ENCODE results near the gene C2CD5. TPM values are rescaled to one million over a fixed set of nuclear protein-coding genes. Genes with fewer than 3 reads are reported as not detected.
A peak's percentile ranks its signal among the peaks of the same experiment; 100 is the strongest.

C2CD5 gene
- total and polyA plus RNA-seq, 2 of the 13 experiments (the other 11 are each of a cell fraction or from before 2014, with no cell fraction given), result 12.6 to 14.6 TPM

- TF ChIP-seq ZNF18 (CRISPR knock-in tag; IDR thresholded peaks at IDR 0.05; ENCODE audit: insufficient replicate concordance) (no peak), HNF4G (IDR thresholded peaks at IDR 0.05; ENCODE audit: borderline replicate concordance, low read depth, low read length) (no peak), HNF4G (CRISPR knock-in tag; IDR thresholded peaks at IDR 0.05; ENCODE audit: borderline replicate concordance, low read depth) (no peak), EP300 (IDR thresholded peaks at IDR 0.05; ENCODE audit: low read depth in 2 of 2, low read length in 2 of 2) (no peak), EP300 (CRISPR knock-in tag; IDR thresholded peaks at IDR 0.05; ENCODE audit: borderline replicate concordance) (no peak)
Observed at GRCh38 chr12:22535478-22535877, 8.9 kb downstream of the C2CD5 start (continued).

GRCh38 chr12:22535038-22535437 is 9.3 kb downstream of the C2CD5 start:
- intact Hi-C loops (cut with micrococcal nuclease; ENCODE audit: unreplicated experiment) (no loop called here), in situ Hi-C loops (cut with HindIII; ENCODE audit: extremely low pct_ligation_motif_present, low pct_unique_long_range_greater_than_20kb) (no loop called here)
- TF ChIP-seq MAFK (conservative IDR thresholded peaks at IDR 0.05 in 1 of 2, IDR thresholded peaks at IDR 0.05 in 1 of 2; ENCODE audit: low read length in 2 of 2), result peak; percentile 61 to 76
- peak; percentile 61 for TF ChIP-seq MAFF (IDR thresholded peaks at IDR 0.05; ENCODE audit: low read depth, low read length)
- TF ChIP-seq ZSCAN20 (CRISPR knock-in tag; IDR thresholded peaks at IDR 0.05; ENCODE audit: borderline replicate concordance), result no peak
- BruUV-seq (replicated peaks), result no TSS peak
- H3K36me3 ChIP-seq (replicated peaks in 1 of 2; ENCODE audit: control insufficient read depth in 1 of 2, insufficient read depth in 2 of 2, low read length in 2 of 2), result no peaks in the 10 kb centered on the region; a peak in 2 of 5 replicates
- ChIA-PET POLR2A (interaction anchor here (1.2 kb wide), 1 partner anchor 10 kb away, joined by 4 read pairs; the partner anchor contains the start of gene C2CD5), CTCF (ENCODE audit: low intra/inter-chr PET ratio, low total read pairs) (no interaction called here)
- H3K4me1 ChIP-seq (ENCODE audit: insufficient read depth, low read length), result peaks cover 11% of the 10 kb centered on the region
- no peaks in the 10 kb centered on the region for H3K79me2 ChIP-seq (ENCODE audit: insufficient read depth, low read length)
- H3K9ac ChIP-seq (ENCODE audit: insufficient read depth, low read depth, low read length), result no peak overlapping the region
- H3K9me3 ChIP-seq (ENCODE audit: low read length), result no peaks in the 10 kb centered on the region
- WGBS (ENCODE audit: low lambda C conversion rate), result 96% methylated on average over 1 of the region's 1 CpG
- no peak overlapping the region for H3K4me3 ChIP-seq (replicated peaks in 1 of 3; ENCODE audit: insufficient read depth in 1 of 3, low read depth in 2 of 3, low read length in 3 of 3)
- ATAC-seq, result no peak
- H3K27ac ChIP-seq (ENCODE audit: extremely low read length, insufficient read depth, low read length), result no peak overlapping the region
- H4K20me1 ChIP-seq (ENCODE audit: insufficient read depth, low read length), result no peaks in the 10 kb centered on the region
- no peak overlapping the region for H2AFZ ChIP-seq (ENCODE audit: low read length)
- no peaks in the 10 kb centered on the region for H3K27me3 ChIP-seq (ENCODE audit: control insufficient read depth in 1 of 2, insufficient read depth in 2 of 2, low read length in 2 of 2)
- no peak overlapping the region for H3K4me2 ChIP-seq (ENCODE audit: low read depth, low read length)
- no peak for FAIRE-seq
- no peak for DNase-seq (ENCODE audit: low spot score)
